ENCODE data around the gene HPX.

- TF ChIP-seq HNF4A (conservative IDR thresholded peaks at IDR 0.05) (no peak), CTCF (IDR thresholded peaks at IDR 0.05; ENCODE audit: low read depth, low read length, missing input control) (no peak), JUND (IDR thresholded peaks at IDR 0.05) (no peak), RXRA (IDR thresholded peaks at IDR 0.05) (no peak), MAX (IDR thresholded peaks at IDR 0.05) (no peak), YY1 (IDR thresholded peaks at IDR 0.05) (no peak)
These were observed 11.4 kb upstream of the HPX start for GRCh38 chr11:6452219-6452618.

All from liver (tissue), 3 donors.